ENCODE results near the gene CPNE5.

CPNE5 gene

GRCh38 chr6:36700831-36701230 is 138.4 kb downstream of the CPNE5 start:
- no peak for TF ChIP-seq CTCF (conservative IDR thresholded peaks at IDR 0.05; ENCODE audit: low read depth, low read length)
- H3K4me3 ChIP-seq (ENCODE audit: low read length): no peak overlapping the region
- DNase-seq (ENCODE audit: low read depth): no peak

GRCh38 chr6:36700071-36700812 is 139.0 kb downstream of the CPNE5 start:
- TF ChIP-seq CTCF (conservative IDR thresholded peaks at IDR 0.05; ENCODE audit: low read depth, low read length): no peak
- no peak for DNase-seq (ENCODE audit: low read depth)
- no peak overlapping the region for H3K4me3 ChIP-seq (ENCODE audit: low read length)

- no peak overlapping the region for H3K4me3 ChIP-seq (ENCODE audit: low read length)
- TF ChIP-seq CTCF (conservative IDR thresholded peaks at IDR 0.05; ENCODE audit: low read depth, low read length): no peak
- DNase-seq (ENCODE audit: low read depth): no peak
Measured at GRCh38 chr6:36699348-36699747, 139.9 kb downstream of the CPNE5 start.

GRCh38 chr6:36698871-36699271 is 140.4 kb downstream of the CPNE5 start:
- H3K4me3 ChIP-seq (ENCODE audit: low read length): no peak overlapping the region
- no peak for TF ChIP-seq CTCF (conservative IDR thresholded peaks at IDR 0.05; ENCODE audit: low read depth, low read length)
- no peak for DNase-seq (ENCODE audit: low read depth)

GRCh38 chr6:36698196-36698595 is 141.0 kb downstream of the CPNE5 start:
- H3K4me3 ChIP-seq (ENCODE audit: low read length): no peak overlapping the region
- TF ChIP-seq CTCF (conservative IDR thresholded peaks at IDR 0.05; ENCODE audit: low read depth, low read length): no peak
- DNase-seq (ENCODE audit: low read depth): no peak

- no peak for DNase-seq (ENCODE audit: low read depth)
- TF ChIP-seq CTCF (conservative IDR thresholded peaks at IDR 0.05; ENCODE audit: low read depth, low read length): no peak
- H3K4me3 ChIP-seq (ENCODE audit: low read length): no peak within 1 kb of the TSS
Measured at GRCh38 chr6:36697481-36697903, 141.8 kb downstream of the CPNE5 start, which contains the start of gene RAB44. RAB44 (plus strand) TSS chr6:36697826; CDS start chr6:36704236, 6,410 bp downstream.

GRCh38 chr6:36695414-36695813 is 143.8 kb downstream of the CPNE5 start:
- TF ChIP-seq CTCF (conservative IDR thresholded peaks at IDR 0.05; ENCODE audit: low read depth, low read length): no peak
- no peak overlapping the region for H3K4me3 ChIP-seq (ENCODE audit: low read length)
- DNase-seq (ENCODE audit: low read depth): no peak
